ENCODE results near the gene LILRB3.

GRCh38 chr19:54216869-54217268 lies 5.9 kb downstream of the LILRB3 start:
- TF ChIP-seq CTCF (IDR thresholded peaks at IDR 0.05) (no peak), POLR2A (IDR thresholded peaks at IDR 0.05) (no peak)
